ENCODE data around the gene VSIG10.
"Not testable (repeated sequence)": the region's sequence is repeated elsewhere in the genome, so short reads cannot be mapped to it uniquely, and the experiment has no call there.

The VSIG10 gene

GRCh38 chr12:118107011-118107410, 3.2 kb upstream of the VSIG10 start:
- no peak for FAIRE-seq

GRCh38 chr12:118103201-118103600, 610 bp downstream of the VSIG10 start:
- no peak for FAIRE-seq

- no peak for FAIRE-seq
Measured at GRCh38 chr12:118102609-118103008, 1.2 kb downstream of the VSIG10 start.

GRCh38 chr12:118102070-118102469, 1.7 kb downstream of the VSIG10 start:
- no peak for FAIRE-seq

GRCh38 chr12:118101051-118101450, 2.8 kb downstream of the VSIG10 start:
- no peak for FAIRE-seq

GRCh38 chr12:118098911-118099671, 4.7 kb downstream of the VSIG10 start:
- no peak for FAIRE-seq

- FAIRE-seq, result no peak
Measured at GRCh38 chr12:118098401-118098800, 5.4 kb downstream of the VSIG10 start.

- no peak for FAIRE-seq
Measured at GRCh38 chr12:118094039-118094438, 9.8 kb downstream of the VSIG10 start.

GRCh38 chr12:118089782-118090181, 14.0 kb downstream of the VSIG10 start:
- no peak for FAIRE-seq

GRCh38 chr12:118082161-118082560, 21.6 kb downstream of the VSIG10 start:
- no peak for FAIRE-seq

GRCh38 chr12:118081521-118081920, 22.3 kb downstream of the VSIG10 start:
- not testable (repeated sequence) for FAIRE-seq

GRCh38 chr12:118073768-118074167, 30.0 kb downstream of the VSIG10 start:
- FAIRE-seq, result no peak

GRCh38 chr12:118070650-118071049, 33.2 kb downstream of the VSIG10 start:
- no peak for FAIRE-seq

GRCh38 chr12:118068445-118068844, 35.4 kb downstream of the VSIG10 start:
- FAIRE-seq, result no peak

GRCh38 chr12:118065380-118065779, 38.4 kb downstream of the VSIG10 start:
- no peak for FAIRE-seq

- no peak for FAIRE-seq
Measured at GRCh38 chr12:118064608-118065007, 39.2 kb downstream of the VSIG10 start.

GRCh38 chr12:118063576-118064391, 40.0 kb downstream of the VSIG10 start:
- FAIRE-seq, result no peak

- FAIRE-seq, result no peak
Measured at GRCh38 chr12:118061873-118062843, 41.7 kb downstream of the VSIG10 start.

GRCh38 chr12:118061011-118061872, 42.6 kb downstream of the VSIG10 start, which contains the start of gene WSB2:
Gene WSB2, minus strand, starts transcription at chr12:118061179. Its CDS starts 131 bp downstream, at chr12:118061048.
- FAIRE-seq, result no peak

GRCh38 chr12:118060301-118061010, 43.4 kb downstream of the VSIG10 start:
- FAIRE-seq, result no peak
